ENCODE measurements around the gene TMEM200A. TPM values are rescaled to one million over a fixed set of nuclear protein-coding genes. Genes with fewer than 3 reads are reported as not detected.

TMEM200A gene
- total RNA-seq, 1 experiment from 2014 or later, result not detected

- TF ChIP-seq EZH2 (IDR thresholded peaks at IDR 0.05; ENCODE audit: low read depth), result no peak
- no peak for TF ChIP-seq CTCF (conservative IDR thresholded peaks at IDR 0.05)
- no peak overlapping the region for H3K27ac ChIP-seq
- intact Hi-C loops (cut with micrococcal nuclease; ENCODE audit: unreplicated experiment), result no loop called here
- no peaks in the 10 kb centered on the region for H3K9me2 ChIP-seq (ENCODE audit: insufficient read depth)
- BruUV-seq (replicated peaks), result no TSS peak
- H3K4me1 ChIP-seq (replicated peaks; ENCODE audit: insufficient read depth), result no peaks in the 10 kb centered on the region
- no peak for DNase-seq
- no peaks in the 10 kb centered on the region for H3K79me2 ChIP-seq (ENCODE audit: low read depth)
- ChIA-PET CTCF (no interaction called here), POLR2A (ENCODE audit: unreplicated experiment) (no interaction called here)
- no peak overlapping the region for H3K4me2 ChIP-seq
- no peaks in the 10 kb centered on the region for H3K9me3 ChIP-seq (ENCODE audit: insufficient read depth, low read depth)
- H2AFZ ChIP-seq, result no peak overlapping the region
- H4K20me1 ChIP-seq (ENCODE audit: insufficient read depth), result no peaks in the 10 kb centered on the region
- H3K36me3 ChIP-seq (ENCODE audit: low read depth), result no peaks in the 10 kb centered on the region
- no peaks in the 10 kb centered on the region for H3K27me3 ChIP-seq (ENCODE audit: insufficient read depth, low read depth)
- H3F3A ChIP-seq (ENCODE audit: insufficient read depth, low read depth), result no peaks in the 10 kb centered on the region
- H3K4me3 ChIP-seq, result no peak overlapping the region
These were observed 100.9 kb downstream of the TMEM200A start for GRCh38 chr6:130466748-130467061.

- Histone ChIP-seq H3K4me3 (no peak overlapping the region), H3K27ac (no peak overlapping the region), H3K4me1 (replicated peaks; ENCODE audit: insufficient read depth) (no peaks in the 10 kb centered on the region), H3F3A (ENCODE audit: insufficient read depth, low read depth) (no peaks in the 10 kb centered on the region), H2AFZ (no peak overlapping the region), H3K4me2 (no peak overlapping the region), H3K9me2 (ENCODE audit: insufficient read depth) (no peaks in the 10 kb centered on the region), H4K20me1 (ENCODE audit: insufficient read depth) (no peaks in the 10 kb centered on the region), H3K79me2 (ENCODE audit: low read depth) (no peaks in the 10 kb centered on the region), H3K9me3 (ENCODE audit: insufficient read depth, low read depth) (no peaks in the 10 kb centered on the region), H3K36me3 (ENCODE audit: low read depth) (no peaks in the 10 kb centered on the region), H3K27me3 (ENCODE audit: insufficient read depth, low read depth) (no peaks in the 10 kb centered on the region)
- no peak for DNase-seq
- BruUV-seq (replicated peaks), result no TSS peak
- intact Hi-C loops (cut with micrococcal nuclease; ENCODE audit: unreplicated experiment), result no loop called here
- TF ChIP-seq EZH2 (IDR thresholded peaks at IDR 0.05; ENCODE audit: low read depth) (no peak), CTCF (conservative IDR thresholded peaks at IDR 0.05) (no peak)
- ChIA-PET CTCF (no interaction called here), POLR2A (ENCODE audit: unreplicated experiment) (no interaction called here)
These were observed 101.6 kb downstream of the TMEM200A start for GRCh38 chr6:130467146-130468050.

- TF ChIP-seq CTCF (conservative IDR thresholded peaks at IDR 0.05) (no peak), EZH2 (IDR thresholded peaks at IDR 0.05; ENCODE audit: low read depth) (no peak)
- Histone ChIP-seq H3K4me3 (no peak overlapping the region), H2AFZ (no peak overlapping the region), H3F3A (ENCODE audit: insufficient read depth, low read depth) (no peaks in the 10 kb centered on the region), H3K79me2 (ENCODE audit: low read depth) (no peaks in the 10 kb centered on the region), H4K20me1 (ENCODE audit: insufficient read depth) (no peaks in the 10 kb centered on the region), H3K27ac (no peak overlapping the region), H3K9me2 (ENCODE audit: insufficient read depth) (no peaks in the 10 kb centered on the region), H3K27me3 (ENCODE audit: insufficient read depth, low read depth) (no peaks in the 10 kb centered on the region), H3K36me3 (ENCODE audit: low read depth) (no peaks in the 10 kb centered on the region), H3K4me1 (replicated peaks; ENCODE audit: insufficient read depth) (no peaks in the 10 kb centered on the region), H3K4me2 (no peak overlapping the region), H3K9me3 (ENCODE audit: insufficient read depth, low read depth) (no peaks in the 10 kb centered on the region)
- POLR2A ChIA-PET (ENCODE audit: unreplicated experiment), result no interaction called here
- no TSS peak for BruUV-seq (replicated peaks)
- intact Hi-C loops (cut with micrococcal nuclease; ENCODE audit: unreplicated experiment), result no loop called here
- DNase-seq, result no peak
- CTCF ChIA-PET, result interaction anchor here (0.6 kb wide), 1 partner anchor 740 kb away, joined by 3 read pairs; no protein-coding TSS in a partner anchor
These were observed 104.9 kb downstream of the TMEM200A start for GRCh38 chr6:130470766-130471165.
